Activated CD8-positive, alpha-beta T cell treated with anti-CD3 and anti-CD28 coated beads for 36 hours (primary cell): ENCODE measurements around the gene ERGIC1. TPM values are rescaled to one million over a fixed set of nuclear protein-coding genes. Genes with fewer than 3 reads are reported as not detected.

Experiments used
- ATAC-seq: fragments of 200-7000 bp; cut with Tn5 transposase; one replicate; pipeline ENCODE4 v1.10.0; 2021; ENCODE audit warnings: mild to moderate bottlenecking, moderate library complexity
- CTCF ChIA-PET: fragments of 350-600 bp; sonication (Branson Sonifier 250); formaldehyde crosslinking; loops from one replicate; lab custom pipeline; 2021; ENCODE audit warnings: antibody characterized with exemption; lab: Charles Lee
- POLR2A ChIA-PET: fragments of 350-600 bp; sonication (Branson Sonifier 250); formaldehyde crosslinking; loops from one replicate; lab custom pipeline; 2021; ENCODE audit warnings: antibody characterized with exemption; lab: Charles Lee
- DNase-seq: peaks from one replicate; pipeline ENCODE4 v3.0.0-alpha.2; 2020
- H3K27ac Mint-ChIP-seq: one replicate; pipeline ENCODE4 v1.8.0; 2021; ENCODE audit warnings: mild to moderate bottlenecking, mixed read lengths
- H3K27me3 Mint-ChIP-seq: one replicate; pipeline ENCODE4 v1.8.0; 2021; ENCODE audit warnings: mixed read lengths
- H3K36me3 Mint-ChIP-seq: one replicate; pipeline ENCODE4 v1.8.0; 2021; ENCODE audit warnings: low read depth, mixed read lengths
- H3K4me1 Mint-ChIP-seq: one replicate; pipeline ENCODE4 v1.8.0; 2021; ENCODE audit warnings: low read depth, mixed read lengths
- H3K4me3 Mint-ChIP-seq: one replicate; pipeline ENCODE4 v1.8.0; 2021; ENCODE audit warnings: mild to moderate bottlenecking, moderate library complexity, mixed read lengths
- H3K9me3 Mint-ChIP-seq: one replicate; pipeline ENCODE4 v1.8.0; 2021; ENCODE audit warnings: mixed read lengths
- intact Hi-C: fragments of 100-400 bp; cut with micrococcal nuclease; formaldehyde crosslinking; loops from one replicate; pipeline ENCODE4 v1.10.0; 2022
- total RNA-seq, 2 experiments: library from RNA; stranded (reverse); gene quantifications; one replicate each; pipeline ENCODE4 v1.2.3, GENCODE V29; 2021
- TF ChIP-seq, protein P1 (sequence below): fragments of 200-600 bp; IDR thresholded peaks from one replicate; pipeline ENCODE4 v1.8.0; 2022; ENCODE audit warnings: antibody characterized with exemption, mild to moderate bottlenecking

The ERGIC1 gene
- total RNA-seq, 2 experiments from 2014 or later, result 56.1 to 57.0 TPM

DNA sequence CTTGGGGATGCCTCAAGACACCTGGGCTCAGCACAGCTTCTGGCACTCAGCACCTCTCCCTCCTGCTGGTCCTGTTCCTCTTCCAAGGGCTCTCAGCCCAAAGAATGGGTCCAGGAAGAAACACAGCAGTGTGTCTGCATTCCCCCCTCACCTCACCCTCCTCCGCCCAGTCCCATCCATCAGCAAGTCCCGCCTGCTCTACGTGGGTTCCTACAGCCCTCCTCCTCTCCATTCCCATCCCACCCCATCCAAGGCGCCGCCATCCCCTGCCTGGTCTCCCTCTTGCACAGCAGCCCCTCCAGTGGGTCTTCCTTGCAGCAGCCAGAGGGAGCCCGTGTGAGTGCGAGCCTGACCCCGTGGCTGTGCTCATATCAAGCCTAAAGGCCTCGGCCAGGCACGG lies 72.8 kb downstream of the ERGIC1 start:
- Mint-ChIP-seq H3K9me3 (no peaks in the 10 kb centered on the region), H3K27me3 (no peaks in the 10 kb centered on the region), H3K4me1 (peaks cover 9% of the 10 kb centered on the region), H3K36me3 (peaks cover 6% of the 10 kb centered on the region), H3K27ac (no peak overlapping the region), H3K4me3 (no peak overlapping the region)
- CTCF ChIA-PET, result interaction anchor here (1.0 kb wide), 1 partner anchor 134 kb away, joined by 3 read pairs; no protein-coding TSS in a partner anchor
- intact Hi-C loops, result no loop called here
- POLR2A ChIA-PET, result interaction anchor here (0.7 kb wide), 1 partner anchor 129 kb away, joined by 3 read pairs; no protein-coding TSS in a partner anchor
- DNase-seq (no peak), ATAC-seq (no peak)
- TF ChIP-seq, protein P1, sequence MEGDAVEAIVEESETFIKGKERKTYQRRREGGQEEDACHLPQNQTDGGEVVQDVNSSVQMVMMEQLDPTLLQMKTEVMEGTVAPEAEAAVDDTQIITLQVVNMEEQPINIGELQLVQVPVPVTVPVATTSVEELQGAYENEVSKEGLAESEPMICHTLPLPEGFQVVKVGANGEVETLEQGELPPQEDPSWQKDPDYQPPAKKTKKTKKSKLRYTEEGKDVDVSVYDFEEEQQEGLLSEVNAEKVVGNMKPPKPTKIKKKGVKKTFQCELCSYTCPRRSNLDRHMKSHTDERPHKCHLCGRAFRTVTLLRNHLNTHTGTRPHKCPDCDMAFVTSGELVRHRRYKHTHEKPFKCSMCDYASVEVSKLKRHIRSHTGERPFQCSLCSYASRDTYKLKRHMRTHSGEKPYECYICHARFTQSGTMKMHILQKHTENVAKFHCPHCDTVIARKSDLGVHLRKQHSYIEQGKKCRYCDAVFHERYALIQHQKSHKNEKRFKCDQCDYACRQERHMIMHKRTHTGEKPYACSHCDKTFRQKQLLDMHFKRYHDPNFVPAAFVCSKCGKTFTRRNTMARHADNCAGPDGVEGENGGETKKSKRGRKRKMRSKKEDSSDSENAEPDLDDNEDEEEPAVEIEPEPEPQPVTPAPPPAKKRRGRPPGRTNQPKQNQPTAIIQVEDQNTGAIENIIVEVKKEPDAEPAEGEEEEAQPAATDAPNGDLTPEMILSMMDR, result no peak

DNA sequence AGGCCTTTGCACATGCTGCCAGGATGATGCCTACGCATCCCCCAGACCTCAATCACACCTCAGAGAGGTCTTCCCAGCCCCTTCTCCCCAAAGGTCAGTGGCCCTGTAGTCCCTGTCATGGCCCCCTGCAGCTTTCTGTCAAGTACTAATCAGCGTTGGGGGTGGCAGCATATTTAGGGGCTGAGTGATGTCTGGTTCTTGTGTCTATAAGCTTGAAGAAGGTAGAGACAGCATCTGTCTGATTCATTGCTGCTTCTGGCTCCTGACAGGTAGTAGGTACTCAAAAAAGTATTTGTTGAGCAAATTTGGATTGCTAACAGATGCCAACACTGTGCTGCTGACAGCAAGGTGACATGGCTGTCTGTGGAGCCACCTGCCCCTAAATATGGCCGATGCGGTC lies 73.6 kb downstream of the ERGIC1 start:
- Mint-ChIP-seq H3K27ac (no peak overlapping the region), H3K4me3 (no peak overlapping the region), H3K27me3 (no peaks in the 10 kb centered on the region), H3K4me1 (peaks cover 9% of the 10 kb centered on the region), H3K9me3 (no peaks in the 10 kb centered on the region), H3K36me3 (peaks cover 6% of the 10 kb centered on the region)
- DNase-seq (no peak), ATAC-seq (no peak)
- TF ChIP-seq, protein P1, result no peak
- ChIA-PET CTCF (no interaction called here), POLR2A (no interaction called here)
- intact Hi-C loops, result no loop called here

DNA sequence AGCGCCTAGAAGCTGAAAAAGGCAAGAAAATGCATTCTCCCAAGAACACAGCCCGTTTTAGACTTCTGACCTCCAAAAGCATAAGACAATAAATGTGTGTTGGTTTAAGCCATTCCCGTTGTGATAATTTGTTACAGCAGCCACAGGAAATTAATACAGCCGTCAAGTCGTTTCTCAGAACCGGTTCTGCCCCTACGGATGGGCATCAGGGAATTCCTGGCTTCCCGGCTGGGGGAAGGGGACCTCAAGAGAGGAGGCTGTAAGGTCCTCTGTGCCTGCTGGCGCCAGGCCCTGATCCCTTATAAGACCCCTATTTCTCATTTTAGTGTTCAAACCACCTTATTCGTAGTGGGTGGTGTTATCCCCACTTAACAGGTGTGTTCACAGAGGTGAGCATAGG lies 74.6 kb downstream of the ERGIC1 start:
- H3K4me3 Mint-ChIP-seq, result no peak overlapping the region
- H3K36me3 Mint-ChIP-seq, result peaks cover 6% of the 10 kb centered on the region
- peaks cover 9% of the 10 kb centered on the region for H3K4me1 Mint-ChIP-seq
- TF ChIP-seq, protein P1, result no peak
- ChIA-PET CTCF (interaction anchor here (1.6 kb wide), 1 partner anchor 24 kb away, joined by 6 read pairs; no protein-coding TSS in a partner anchor), POLR2A (no interaction called here)
- intact Hi-C loops, result no loop called here
- no peak for DNase-seq
- no peak for ATAC-seq
- no peaks in the 10 kb centered on the region for H3K9me3 Mint-ChIP-seq
- no peak overlapping the region for H3K27ac Mint-ChIP-seq
- H3K27me3 Mint-ChIP-seq, result no peaks in the 10 kb centered on the region

DNA sequence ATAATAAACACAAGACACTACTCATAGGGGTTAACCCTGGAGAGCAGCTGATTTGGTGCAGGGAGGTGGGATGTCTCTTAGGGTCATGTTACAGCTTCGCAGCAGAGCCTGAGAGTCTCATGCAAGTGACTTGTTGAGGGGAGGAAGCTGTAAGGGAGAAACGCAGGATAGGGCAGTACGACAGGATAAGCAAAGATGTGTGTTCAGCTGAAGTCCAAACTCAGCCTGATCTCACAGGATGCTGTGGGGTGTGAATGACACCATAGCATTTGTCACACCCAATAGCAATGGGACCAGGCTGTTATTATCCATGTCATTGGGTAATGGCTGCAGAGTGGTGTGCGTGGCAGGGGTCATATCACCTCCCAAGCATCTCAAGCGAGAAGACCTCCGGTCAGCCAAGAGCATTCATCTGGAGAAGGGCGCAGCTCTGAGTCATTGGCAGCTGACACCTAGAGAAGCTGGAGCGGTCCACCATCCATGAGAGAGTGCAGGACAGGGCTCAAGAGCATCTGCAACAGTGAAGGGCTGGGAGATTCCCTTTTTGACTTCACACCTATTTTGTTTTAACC lies 76.0 kb downstream of the ERGIC1 start:
- no peak overlapping the region for H3K27ac Mint-ChIP-seq
- no peak overlapping the region for H3K4me3 Mint-ChIP-seq
- peaks cover 6% of the 10 kb centered on the region for H3K36me3 Mint-ChIP-seq
- H3K27me3 Mint-ChIP-seq, result no peaks in the 10 kb centered on the region
- TF ChIP-seq, protein P1, result no peak
- ATAC-seq (no peak), DNase-seq (no peak)
- H3K9me3 Mint-ChIP-seq, result no peaks in the 10 kb centered on the region
- ChIA-PET POLR2A (interaction anchor here (1.3 kb wide), 1 partner anchor 11 kb away, joined by 3 read pairs; no protein-coding TSS in a partner anchor), CTCF (interaction anchor here (1.6 kb wide), 1 partner anchor 22 kb away, joined by 6 read pairs; no protein-coding TSS in a partner anchor)
- peaks cover 9% of the 10 kb centered on the region for H3K4me1 Mint-ChIP-seq
- intact Hi-C loops, result no loop called here

DNA sequence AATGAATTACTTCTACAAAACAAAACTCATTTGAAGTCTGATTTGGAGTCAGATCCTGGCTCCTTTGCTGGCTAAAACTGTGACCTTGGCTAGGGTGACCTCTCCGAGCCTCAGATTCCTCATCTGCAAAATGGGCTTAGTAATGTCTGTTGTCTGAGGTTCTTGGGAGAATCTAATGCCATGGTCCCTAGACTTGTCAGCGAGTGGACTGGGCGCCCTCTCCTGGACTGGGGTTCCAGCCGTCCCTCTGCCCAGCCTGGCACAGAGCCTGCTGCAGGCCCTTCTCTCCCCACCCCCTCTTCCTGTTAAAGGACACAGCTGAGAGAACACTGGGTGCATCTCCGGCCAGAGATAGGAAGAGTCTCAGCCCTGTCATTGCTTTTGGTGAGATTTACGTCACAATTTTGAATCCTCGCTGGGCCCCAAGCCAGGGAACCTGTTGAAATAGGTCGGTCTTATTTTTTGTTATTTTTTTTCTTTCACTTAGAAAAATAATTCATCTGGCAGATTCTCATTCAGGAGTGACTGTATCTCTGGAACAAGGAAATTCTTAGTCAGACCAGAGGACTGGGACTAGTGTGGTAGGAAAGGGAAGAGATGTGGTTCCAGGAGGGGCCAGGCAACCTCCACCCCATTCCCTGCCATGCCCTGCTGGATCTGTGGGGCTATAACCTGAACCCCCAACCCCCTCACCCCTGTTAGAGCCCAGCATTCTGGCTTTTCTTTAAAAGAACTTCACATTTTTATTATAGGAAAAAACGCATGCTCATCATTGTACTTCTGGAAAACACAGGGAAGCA lies 77.0 kb downstream of the ERGIC1 start:
- DNase-seq, result peak; percentile 43
- Mint-ChIP-seq H3K27me3 (no peaks in the 10 kb centered on the region), H3K4me1 (peaks cover 8% of the 10 kb centered on the region), H3K27ac (no peak overlapping the region), H3K4me3 (no peak overlapping the region), H3K9me3 (no peaks in the 10 kb centered on the region), H3K36me3 (peaks cover 8% of the 10 kb centered on the region)
- ChIA-PET POLR2A (no interaction called here), CTCF (interaction anchor here (1.9 kb wide), 1 partner anchor 196 kb away, joined by 5 read pairs; no protein-coding TSS in a partner anchor)
- intact Hi-C loops, result no loop called here
- TF ChIP-seq, protein P1, result no peak
- ATAC-seq, result no peak
